Superior temporal gyrus (tissue), 1 donor: Measurements from ENCODE around the gene SRSF1.
A peak's percentile ranks its signal among the peaks of the same experiment; 100 is the strongest.
"Not testable (repeated sequence)": the region's sequence is repeated elsewhere in the genome, so short reads cannot be mapped to it uniquely, and the experiment has no call there.

Experiments used
- DNase-seq: peaks from one replicate; pipeline ENCODE4 v3.0.0-alpha.2; 2016; ENCODE audit errors: extremely low spot score

The SRSF1 gene, protein sequence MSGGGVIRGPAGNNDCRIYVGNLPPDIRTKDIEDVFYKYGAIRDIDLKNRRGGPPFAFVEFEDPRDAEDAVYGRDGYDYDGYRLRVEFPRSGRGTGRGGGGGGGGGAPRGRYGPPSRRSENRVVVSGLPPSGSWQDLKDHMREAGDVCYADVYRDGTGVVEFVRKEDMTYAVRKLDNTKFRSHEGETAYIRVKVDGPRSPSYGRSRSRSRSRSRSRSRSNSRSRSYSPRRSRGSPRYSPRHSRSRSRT

DNA sequence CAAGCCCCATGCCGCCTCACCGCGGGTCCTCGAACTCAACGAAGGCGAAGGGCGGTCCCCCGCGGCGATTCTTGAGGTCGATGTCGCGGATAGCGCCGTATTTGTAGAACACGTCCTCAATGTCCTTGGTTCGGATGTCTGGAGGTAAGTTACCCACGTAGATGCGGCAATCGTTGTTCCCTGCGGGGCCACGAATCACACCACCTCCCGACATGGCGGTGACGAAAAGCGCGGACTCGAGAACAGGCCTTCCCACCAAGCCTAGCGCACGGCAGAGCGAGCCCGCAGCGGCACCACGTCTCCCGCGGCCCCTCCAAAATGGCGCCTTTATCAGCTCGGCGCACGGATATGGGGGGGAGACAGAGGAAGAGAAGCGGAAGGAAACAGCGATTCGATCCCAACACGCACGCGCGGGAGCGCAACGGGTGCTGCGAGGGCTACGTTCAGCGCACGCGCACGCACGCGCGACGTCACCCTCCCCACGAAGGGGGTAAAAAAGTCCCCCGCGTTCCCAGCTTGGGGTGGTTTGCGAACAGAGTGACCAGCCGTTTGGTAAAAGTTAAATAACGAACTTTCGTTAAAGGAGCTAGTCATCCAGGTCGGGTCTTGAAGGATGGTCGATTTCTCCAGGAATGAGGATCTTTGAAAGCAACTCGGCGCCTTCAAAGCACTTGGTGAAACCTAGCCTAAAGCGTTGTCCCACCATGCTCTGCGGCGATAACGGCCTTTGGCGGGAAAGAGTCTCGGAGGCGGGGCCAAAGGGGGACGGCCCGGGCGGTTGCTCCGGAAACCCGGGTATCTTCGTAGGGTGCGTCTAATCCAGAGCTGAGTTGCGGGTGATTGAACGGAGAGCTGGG, at the start of gene SRSF1:
SRSF1 (minus strand) TSS at position 323 of the 857 bp plus-strand sequence; CDS start at position 214, 109 bp downstream.
- DNase-seq = peak; percentile 99

DNA sequence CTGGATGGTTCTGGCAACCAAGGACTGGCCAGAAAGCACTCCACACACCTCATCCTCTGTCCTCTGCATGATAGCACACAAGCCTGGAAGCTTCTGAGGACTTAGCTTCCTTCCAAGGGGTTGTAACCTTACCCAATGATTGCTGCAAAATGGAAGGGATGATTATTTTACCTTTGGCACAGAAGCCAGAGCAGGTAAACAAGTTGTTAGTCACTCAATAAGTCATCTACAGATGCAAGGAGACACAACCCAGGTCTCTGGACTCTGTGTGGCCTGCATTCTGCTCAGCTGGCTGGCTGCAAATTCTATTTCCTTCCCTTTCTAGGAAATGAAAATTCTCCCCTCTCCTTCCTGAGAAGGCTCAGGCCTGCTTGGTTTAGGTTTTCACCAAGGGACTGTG, 49.4 kb upstream of the SRSF1 start:
- DNase-seq = no peak

DNA sequence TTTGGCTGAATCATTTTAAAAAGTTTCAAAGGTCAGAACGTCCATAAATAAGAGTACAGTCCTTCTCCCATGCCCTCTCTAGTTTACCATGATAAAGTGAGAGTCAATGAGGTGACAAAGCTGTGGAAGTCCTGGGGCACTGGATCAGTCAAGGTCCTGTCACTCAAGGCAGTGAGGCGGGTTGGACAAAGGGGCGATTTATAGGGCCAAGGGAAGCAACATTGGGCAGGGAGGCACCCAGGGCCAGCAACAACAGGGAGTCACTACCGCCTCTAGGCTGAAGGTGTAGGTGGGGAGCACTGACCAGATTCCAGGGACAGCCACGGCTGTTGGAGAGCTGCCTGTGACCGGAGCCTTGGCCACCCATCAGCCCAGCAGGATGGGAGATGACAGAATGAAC, 47.6 kb upstream of the SRSF1 start:
- DNase-seq = no peak

DNA sequence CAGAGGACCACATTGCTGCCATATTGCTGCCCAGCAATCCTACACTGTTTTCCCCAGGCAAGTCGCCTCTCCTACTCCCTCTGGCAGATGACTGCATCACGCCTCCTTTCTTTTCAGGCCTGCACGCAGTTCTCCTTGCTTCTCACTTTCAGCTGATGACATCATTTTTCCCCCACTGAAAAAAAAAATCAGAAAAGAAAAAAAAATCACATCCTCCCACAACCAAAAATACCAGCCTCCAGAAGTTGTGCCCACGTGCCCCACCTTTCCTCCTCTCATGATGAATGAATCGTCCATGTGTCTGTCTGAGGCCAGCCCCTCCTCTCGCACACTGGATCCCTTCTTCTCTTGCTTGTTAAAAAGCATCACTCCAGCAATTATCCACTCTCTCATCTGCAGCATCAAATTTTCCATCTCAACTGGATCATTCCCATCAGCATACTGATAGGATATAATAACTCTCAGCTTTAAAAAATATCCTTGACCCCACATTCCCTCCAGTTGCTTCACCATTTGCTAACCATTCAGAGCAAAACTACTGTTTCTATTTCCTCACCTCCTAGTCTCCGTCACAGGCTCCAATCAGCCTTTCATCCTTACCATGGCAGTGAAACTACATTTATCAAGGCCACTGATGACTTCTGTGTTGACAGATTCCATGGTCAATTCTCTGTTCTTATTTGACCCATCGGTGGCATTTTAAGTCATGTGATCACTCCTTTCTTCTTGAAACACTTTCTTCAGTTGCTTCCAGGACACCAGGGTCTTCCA, 46.1 kb upstream of the SRSF1 start:
- peak; percentile 43 for DNase-seq

DNA sequence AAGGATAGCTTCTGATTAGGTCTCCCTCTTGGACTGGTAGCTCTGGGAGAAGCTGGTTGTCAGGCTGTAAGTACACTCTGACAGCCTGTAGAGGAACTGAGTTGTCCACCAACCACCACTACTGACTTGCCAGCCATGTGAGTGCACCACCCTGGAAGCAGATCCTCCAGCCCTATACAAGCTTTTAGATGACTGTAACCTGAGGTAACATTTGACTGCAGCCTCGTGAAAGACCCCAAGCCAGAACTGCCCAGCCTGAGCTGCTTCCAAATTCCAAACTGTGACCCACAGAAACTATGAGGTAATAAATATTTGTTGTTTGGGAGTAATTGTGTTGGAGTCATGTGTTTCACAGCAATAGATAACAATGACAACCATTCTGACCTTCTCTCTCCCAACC, 45.4 kb upstream of the SRSF1 start:
- DNase-seq = no peak

DNA sequence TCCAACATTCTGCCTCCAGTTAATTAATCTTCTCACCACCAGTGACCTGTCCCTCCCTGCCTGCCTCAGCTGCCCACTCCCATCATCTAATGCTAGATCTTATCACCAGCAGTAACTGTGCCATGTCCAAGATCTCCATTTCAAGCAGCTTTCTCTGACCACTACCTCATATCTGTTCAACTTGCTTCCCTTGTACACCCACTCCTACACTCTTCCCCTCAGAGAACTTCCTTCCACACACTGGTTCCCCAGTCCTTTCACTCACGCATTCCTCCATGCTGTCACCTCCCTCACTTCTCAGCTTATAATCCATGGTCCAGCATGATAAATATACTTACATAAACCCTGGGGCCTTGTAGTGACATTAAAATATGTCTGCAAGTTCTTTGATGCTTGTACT, 44.4 kb upstream of the SRSF1 start:
- no peak for DNase-seq

DNA sequence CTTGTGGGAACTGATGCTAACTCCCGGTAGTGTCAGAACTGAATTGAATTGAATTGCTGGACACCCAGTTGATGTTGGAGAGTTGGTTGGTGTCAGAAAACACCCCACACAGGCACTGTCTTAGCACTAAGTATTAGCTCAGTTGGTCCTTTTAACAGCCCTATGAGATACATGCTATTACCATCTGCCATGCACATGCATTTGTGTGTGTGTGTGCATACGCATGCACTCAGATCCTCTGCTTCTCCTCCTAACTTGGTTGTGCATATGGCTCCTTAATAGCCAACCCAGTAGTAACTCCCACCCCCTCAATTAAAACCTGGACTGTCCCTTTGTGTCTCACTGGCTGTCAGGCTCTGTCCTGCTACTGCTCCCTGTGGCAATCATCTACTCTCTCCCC, 43.9 kb upstream of the SRSF1 start:
- DNase-seq = no peak

DNA sequence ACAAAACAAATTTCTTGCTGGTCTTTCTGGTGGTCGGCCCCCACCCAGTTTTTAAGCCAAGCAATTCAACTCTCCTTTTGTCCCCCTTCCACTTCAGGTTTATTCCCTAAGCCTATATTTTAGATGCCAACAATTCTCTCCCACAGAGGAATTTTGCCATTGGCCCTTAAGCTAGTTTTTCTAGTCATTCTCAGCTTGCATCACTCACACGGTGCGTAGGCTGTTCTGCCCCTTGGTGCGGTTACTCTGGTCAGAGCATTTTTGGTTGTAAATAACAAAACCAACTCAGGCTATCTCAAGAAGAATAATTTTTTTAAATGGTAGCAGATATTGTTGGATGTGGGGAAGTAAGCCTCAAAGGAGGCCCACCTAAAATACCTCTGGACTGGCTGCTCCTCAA, 42.5 kb upstream of the SRSF1 start:
- DNase-seq = no peak

DNA sequence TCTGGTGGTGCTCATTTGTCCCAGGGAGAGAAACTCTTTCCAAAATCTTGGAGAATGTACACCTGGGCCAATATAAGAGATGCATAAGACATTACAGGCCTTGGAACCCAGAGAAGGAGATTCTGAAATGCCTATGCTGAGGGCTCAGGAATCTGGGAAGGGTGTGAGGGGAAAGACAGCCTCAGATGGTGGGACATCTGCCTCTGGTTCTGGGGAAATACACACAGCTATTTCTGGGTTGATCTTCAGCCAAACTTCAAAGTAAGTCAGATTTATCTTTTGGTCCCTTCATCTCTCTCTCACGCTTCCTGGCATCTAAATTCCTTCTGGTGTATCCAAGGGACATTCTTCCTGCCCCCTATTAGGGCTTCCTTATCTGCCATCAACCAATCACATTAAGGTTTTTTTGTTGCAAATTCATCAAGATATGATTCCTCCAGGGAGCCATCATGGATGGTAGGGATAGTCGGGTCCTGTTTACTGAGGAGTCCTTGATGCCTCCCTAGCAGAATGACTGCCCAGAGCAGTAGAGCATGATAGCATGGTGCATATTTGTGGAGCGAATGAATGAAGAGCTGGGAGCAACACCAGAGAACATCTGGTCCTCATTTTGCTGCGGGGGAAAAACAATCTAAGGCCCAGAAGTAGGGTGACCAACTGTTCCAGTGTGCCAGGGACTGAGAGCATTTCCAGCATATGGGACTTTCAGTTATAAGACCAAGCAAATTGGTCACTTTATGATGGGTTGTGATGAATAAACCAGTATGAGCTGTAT, 40.5 kb upstream of the SRSF1 start:
- peak; percentile 22 for DNase-seq

DNA sequence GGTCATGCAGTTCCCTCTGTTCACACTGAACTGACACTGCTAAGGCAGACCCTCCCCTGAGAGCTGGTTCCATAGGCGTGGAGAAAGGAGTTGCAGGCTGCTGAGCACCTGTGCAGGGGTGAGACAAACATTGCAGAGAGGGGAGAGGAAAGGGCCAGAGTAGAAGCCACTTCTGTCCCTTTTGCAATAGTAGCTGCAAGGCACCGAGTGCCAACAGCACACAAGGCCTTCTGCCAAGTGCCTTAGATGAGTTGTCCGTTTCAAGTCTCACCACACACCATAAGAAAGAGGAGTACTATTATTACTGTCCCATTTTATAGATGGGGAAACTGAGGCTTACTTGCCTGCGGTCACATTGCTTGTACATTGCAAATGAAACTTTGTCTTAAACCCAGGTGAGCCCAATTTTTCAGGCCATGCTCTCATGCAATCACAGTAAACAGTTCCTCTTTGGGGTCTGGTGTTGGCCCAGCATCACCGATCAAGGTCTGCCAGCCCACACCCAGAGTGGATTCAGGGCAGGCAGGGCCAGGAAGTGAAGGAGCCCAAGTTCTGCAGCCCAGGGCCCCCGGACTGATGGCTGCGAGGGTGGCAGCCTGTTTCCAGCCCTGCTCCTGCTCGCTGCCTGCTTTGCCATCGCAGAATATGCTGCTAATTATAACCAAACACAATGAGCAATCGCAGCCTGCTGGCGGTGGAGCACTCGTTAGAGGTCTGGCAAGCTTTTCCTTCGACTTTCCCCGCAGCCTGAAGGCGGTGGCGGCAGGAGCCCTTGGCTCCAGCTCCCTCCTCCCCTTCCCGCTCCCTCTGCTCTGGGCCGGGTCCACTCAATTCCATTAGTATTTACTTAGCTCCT, 39.4 kb upstream of the SRSF1 start:
- DNase-seq = peak; percentile 53

DNA sequence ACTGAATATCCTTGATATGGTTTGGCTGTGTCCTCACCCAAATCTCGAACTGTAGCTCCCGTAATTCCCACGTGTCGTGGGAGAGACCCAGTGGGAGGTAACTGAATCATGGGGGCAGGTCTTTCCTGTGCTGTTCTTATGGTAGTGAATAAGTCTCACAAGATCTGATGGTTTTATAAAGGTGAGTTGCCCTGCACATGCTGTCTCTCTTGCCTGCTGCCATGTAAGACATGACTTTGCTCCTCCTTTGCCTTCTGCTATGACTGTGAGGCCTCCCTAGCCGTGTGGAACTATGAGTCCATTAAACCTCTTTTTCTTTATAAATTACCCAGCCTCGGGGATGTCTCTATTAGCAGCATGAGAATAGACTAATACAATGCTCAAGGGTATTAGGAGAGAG, 37.2 kb upstream of the SRSF1 start:
- not testable (repeated sequence) for DNase-seq

DNA sequence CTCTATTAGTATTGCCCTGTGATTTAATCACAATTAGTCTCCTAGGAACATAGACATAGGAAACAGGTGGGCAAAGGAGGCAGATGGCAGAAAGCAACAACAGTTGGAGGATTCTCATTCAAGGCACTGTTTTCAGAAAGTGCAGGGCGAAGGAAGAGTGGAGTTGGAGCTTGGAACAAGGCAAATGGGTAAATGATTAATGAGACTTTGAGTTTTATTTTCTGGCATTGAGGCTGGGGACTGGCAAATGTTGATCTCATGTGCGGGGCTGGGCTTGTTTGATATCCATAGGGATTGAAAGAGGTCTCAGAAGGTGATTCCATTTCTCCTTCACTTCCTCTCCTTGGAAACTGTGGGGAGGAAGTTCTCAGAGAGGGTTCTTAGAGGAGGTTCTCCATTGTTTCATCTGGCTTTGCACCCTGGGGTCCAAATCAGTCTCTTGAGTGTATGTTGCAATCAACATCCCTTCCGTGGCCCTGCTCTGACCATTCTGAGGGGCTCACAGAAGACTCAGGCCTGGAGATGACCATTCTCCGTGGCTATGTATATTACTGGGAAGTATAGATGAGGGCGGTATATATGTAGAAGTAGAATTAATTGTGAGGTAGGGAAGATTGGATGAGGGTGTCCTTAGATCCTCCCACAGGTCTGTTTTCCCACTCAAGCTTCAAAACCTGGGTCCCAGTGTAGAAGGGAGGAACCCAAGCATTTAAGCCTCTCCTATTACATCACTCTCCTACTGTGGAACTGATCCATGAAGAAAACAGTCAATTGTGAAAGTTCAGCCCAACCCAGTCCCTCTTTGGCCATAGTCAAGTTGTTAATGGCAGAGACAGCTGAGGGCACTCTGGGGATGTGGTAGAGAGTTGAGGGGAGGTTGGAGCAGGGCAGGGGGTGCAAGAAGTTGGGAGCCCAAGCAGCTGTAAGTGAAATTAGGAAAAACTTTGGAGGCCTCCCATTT, 36.5 kb upstream of the SRSF1 start:
- no peak for DNase-seq

DNA sequence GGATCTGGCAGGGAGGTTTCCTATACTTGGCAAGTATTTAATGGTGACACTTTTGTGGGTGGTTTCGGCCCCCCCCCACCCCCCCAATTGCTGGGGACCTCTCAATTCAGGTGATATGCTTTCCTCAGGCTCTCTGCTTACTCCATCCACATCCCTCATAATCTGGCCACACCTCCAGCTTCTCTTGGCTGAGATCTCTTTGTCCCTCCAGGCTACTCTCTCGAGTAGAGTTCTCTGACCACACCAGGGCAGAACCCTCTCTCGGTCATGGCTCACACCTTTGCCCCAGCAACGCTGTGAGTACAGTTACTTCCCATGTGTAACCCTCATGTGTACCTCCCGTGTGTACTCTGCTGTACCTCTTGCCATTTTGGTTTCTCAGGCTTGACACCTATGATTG, 34.1 kb upstream of the SRSF1 start:
- no peak for DNase-seq

DNA sequence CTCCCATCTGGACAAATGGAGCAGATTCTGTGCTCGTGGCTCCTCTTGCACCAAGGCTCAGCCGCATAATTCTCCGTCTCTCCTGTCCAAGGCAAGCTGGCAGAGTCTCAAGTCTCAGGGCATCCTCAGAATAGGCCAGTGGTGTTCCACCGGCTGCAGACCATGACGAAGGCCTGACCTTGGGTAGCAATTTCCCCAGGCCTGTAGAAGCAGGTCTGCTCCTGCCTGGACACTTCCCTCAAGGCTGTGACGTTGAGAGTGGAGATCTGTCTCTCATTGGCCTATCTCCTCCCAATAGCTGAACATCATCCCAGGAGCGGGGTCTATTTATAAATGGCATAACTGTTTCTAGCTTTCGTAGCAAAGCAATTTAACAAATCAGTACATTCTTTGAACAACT, 33.3 kb upstream of the SRSF1 start:
- DNase-seq = no peak

DNA sequence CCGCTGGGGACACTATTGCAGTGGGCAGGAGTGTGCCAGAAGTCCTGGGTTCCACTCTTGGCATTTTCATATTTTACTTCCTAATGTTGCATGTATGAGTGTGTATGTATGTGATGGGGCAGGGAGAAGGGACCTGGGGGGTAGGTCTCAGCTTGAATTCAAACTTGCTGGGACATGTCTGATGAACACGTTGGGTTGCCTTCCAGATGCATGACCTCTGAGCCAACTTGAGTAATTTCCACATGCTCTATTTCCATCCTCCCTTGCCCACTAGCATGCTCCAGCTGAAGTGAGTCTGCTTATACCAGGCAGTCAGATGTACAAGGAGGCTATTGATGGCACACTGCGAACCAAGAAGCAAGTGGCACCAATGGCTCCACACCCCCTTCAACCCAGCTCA, 32.9 kb upstream of the SRSF1 start:
- no peak for DNase-seq

DNA sequence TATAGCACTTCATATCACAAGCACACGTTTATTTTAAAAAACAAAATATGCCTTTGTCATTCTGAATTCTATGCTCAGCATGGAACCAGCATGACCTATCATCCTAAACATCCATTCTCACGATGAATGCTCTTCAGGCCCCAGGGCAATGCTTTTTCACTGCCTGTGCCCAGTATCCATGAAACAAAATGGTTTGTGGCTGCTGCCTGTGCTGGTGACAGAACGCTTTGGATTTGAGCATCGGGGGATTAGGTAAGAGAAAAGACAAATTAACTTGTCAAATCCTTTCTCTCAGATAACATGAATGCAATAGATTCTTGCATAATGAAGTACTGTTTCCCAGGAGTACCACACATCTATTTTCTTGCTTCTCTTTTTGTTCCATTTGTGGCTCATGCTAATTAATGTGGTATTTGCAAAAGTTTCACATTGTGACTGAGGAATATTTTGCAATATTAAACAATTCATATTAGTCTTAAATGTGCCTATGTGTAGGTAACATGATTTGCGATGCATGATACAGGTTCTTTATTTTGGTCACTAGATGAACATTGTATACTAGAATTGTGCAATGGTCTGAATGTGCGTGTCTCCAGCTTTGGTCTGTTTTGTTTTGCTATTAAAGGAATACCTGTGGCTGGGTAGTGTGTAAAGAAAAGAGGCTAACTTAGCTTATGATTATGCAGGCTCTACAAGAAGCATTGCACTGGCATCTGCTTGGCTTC, 25.8 kb upstream of the SRSF1 start:
- no peak for DNase-seq

DNA sequence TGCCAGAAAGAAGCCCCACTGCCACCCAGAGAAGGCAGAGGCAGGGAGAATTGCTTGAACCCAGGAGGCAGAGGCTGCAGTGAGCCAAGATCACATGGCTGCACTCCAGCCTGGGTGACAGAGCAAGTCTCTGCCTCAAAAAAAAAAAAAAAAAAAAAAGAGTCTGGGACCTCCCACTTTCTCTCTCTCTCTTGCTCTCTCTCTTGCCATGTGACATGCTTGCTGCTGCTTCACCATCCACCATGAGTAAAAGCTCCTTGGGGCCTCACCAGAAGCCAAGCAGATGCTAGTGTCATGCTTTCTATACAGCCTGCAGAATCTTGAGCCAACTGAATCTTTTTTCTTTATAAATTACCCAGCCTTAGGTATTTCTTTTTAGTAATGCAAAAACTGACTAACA, 21.5 kb upstream of the SRSF1 start:
- DNase-seq = no peak

DNA sequence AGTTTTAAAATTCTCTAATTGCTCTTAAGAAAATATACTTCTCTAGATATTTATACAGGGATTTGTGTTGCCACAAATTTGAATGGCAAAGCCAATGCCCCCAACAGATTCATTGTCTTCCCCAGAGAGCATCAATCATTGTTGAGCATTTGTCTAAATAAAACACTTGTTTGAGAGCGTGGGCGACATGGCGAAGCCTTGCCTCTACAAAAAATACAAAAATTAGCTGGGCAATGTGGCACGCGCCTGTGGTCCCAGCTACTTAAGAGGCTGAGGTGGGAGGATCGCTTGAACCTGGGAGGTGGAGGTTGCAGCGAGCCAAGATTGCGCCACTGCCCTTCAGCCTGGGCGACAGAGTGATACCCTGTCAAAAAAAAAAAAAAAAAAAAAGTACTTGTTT, 13.4 kb upstream of the SRSF1 start:
- DNase-seq = no peak

DNA sequence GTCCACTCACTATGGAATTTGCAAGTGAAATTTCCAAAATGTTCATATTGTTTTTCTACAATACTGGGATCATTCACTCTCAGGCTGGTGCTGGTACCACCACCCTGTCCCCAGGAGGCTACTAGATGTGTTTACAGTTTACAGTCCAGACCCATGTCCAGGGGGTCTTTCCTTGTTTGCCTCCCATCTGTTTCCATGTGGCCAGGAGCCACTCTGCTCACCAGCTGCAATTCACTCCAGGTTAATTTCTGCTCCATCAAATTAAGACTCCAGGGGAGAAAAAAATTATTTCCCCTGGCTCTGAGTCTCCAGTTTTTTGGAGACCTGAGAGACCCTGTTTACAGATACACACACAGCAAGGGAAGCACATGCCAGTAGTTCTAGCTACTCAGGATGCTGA, 12.5 kb upstream of the SRSF1 start:
- no peak for DNase-seq
